ENCODE measurements around the gene SLC7A11.
A peak's percentile ranks its signal among the peaks of the same experiment; 100 is the strongest.

The SLC7A11 gene

DNA sequence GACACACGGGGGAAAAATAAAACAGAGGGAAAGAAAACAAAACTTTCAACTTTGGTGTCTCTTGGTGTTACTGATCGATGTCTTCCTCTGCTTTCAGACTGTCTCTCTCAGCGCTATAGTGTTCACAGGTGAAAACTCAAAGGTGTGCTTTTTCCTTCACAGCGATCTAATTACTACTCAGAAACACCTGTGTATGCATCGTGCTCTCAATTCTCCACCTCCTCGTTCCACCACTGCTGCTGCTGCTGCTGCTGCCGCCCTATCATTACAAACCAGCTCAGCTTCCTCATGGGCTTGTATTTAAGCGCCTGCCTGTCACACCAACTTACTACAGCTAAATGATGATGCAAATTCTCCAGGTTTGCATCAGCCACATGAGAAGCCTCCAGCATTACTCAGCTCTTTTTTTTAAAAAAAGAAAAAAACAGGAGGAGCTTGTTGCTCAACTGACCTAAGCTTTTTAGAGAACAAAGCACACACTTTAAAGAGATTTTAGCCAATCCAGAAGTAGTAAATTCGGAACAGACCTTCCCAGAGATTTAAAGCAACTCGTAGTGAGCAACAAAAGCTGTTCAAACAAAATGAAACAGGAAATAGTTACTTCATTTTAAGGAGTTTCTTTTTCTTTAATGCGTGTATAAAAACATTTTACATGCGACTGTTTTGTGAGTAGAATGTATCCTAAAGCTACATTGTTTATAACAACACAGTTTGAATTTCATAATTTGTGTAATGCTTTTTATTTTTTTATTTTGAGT lies at the start of gene SLC7A11:
Gene SLC7A11 (minus strand): TSS at position 274 of the 758 bp plus-strand sequence. CDS start 280 bp downstream, outside the sequence.
- DNase-seq (ENCODE audit: low read depth): peak; percentile 99

DNA sequence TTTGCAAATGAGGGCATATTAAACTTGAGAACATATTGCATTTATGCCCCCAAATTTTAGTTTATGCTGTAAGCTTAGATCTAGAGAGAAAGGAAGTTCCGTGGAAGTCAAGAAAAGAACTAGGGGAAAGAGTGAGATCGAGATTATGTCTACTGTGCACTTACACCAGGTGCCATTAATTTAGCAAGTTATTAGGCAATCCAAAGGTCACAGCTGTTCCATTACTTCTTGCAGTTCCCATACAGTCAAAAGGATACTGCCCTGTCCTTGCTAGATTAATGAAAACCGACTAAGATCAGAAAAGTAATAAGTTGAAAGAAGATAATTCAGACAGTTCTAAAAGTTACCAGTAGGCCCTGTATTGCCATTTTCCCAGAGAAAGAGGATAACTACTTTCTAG lies 49.3 kb upstream of the SLC7A11 start:
- no peak for DNase-seq (ENCODE audit: low read depth)

DNA sequence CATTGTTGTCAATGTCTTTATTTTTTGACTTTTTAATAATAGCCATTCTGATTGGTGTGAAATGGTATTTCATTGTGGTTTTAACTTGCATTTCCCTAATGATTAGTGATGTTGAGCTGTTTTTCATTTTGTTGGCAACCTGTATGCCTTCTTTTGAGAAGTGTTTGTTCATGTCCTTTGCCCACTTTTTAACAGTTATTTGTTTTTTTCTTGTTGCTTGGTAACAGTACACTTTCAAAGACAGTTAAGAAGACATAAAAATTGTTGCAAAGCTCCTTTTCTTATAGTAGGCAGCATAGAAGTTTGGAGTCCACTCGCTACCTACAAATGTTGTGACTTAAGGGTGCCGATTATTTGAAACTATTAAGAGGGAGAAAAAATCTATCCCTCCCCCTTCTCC lies 48.7 kb upstream of the SLC7A11 start:
- no peak for DNase-seq (ENCODE audit: low read depth)

DNA sequence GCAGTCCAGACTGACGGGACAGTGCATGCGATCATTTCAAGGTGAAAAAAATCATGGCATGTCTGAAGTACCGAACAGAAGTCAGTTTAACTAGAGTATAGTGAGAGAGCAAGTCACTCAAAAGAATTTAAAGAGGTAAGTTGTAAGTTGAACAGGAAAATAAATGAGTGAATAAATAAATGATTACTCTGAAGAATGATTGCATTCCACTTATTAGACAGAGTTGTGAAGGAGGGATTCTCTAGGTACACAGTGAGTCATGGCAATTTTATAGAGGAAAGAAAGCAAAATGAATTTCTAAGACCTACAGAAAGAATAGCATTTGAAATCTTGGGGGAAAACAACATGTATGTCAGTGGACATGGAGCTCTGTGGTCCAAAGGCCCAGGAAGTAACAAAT lies 37.1 kb upstream of the SLC7A11 start:
- no peak for DNase-seq (ENCODE audit: low read depth)

DNA sequence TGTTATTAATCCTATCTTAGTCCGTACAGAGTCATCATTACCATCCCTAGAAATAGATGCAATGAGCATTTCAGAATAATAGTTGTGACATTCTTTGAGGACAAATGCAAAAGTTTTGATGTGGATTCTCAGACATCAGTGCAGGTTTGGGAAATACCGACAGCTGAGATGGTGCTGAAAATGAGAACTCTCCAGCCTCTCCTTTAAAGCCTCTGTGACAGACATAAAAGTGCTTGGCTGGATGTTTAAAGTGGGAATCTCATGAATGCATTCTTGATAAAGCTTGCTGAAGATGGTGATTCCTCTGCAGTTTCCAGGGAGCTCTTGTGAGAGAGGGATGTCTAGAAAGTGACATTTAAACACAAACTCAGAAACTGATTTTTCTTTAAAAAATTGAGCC lies 35.0 kb upstream of the SLC7A11 start:
- DNase-seq (ENCODE audit: low read depth): no peak

DNA sequence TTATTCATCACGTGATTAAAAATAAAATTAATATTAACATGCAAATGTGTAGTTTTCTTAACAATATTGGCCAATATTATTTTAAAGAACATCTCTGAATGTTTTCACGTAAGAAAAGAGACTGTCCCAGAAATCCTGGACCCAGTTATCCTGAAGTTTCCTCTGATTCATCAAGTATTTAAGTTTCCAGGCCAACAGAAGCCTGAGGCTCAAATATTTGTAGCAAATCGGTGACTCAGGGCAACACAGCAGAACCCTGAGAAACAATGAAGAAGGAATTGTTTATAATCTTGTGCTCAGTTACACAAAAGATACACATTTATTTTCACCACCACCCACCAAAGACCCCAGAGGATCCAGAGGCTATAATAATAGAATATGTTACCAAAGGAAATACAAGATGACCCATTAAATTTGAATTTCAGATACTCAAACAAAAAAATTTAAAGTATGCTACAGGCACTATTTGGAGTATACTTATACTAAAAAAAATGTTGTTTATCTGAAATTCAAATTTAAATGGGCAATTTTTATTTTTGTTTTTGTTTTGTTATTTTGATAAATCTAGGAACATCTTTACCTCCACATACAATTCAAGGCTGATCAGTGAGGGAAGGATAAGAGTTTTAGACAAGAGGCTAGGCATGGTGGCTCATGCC lies 33.9 kb upstream of the SLC7A11 start:
- peak; percentile 75 for DNase-seq (ENCODE audit: low read depth)

DNA sequence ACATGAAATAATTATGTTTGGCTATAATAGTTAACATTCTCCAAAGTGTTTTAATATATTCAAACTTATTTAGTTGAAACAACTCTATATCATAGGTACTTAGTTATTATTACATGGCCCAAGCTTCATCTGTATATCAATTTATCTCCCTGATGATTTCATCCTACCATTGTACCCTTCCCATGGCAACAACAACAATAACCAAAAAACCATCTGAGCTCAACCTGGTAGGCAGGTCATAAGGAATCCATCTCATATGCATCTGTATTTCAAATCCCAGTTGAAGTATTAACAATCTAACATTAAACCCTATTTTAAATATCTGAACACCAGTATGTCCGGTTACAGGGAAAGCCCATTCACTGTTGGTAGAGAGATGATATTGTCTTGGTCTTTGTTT lies 33.1 kb upstream of the SLC7A11 start:
- no peak for DNase-seq (ENCODE audit: low read depth)

DNA sequence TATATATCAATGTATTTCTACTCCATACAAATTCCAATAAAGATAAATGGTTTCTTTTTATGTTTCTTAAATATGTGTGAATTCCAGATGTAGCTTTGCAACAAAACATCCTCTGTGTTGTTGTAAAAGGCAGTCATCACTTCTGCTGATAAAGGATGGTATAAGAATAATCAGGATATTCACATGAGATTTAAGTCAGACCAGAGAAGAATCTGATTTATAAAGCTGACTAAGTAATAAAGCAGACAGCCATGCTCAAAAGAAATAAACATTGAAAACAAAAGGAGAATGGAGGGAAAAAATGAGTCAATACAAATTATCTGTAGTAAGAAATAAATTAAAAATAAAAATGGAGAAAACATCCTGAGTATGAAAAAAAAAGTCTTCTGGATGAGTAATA lies 27.0 kb upstream of the SLC7A11 start:
- DNase-seq (ENCODE audit: low read depth): no peak

DNA sequence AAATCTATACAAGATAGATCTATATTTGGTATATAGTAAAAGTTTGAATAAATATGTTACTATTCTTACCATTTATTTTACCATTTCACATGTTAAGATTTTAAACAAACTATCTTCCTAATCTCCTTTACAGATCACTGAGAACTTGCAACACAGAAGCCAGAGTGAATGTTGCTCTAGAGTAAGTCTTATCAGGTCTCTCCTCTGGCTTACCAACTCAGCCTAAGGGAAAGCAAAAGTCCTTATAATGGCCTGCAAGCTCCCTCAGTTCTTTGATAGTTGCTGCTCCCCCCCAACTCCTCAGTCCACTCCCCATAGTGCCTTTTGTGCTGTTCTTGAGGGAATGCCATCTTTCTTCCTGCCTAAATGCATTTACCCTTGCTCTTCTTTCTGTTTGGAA lies 25.7 kb upstream of the SLC7A11 start:
- no peak for DNase-seq (ENCODE audit: low read depth)

DNA sequence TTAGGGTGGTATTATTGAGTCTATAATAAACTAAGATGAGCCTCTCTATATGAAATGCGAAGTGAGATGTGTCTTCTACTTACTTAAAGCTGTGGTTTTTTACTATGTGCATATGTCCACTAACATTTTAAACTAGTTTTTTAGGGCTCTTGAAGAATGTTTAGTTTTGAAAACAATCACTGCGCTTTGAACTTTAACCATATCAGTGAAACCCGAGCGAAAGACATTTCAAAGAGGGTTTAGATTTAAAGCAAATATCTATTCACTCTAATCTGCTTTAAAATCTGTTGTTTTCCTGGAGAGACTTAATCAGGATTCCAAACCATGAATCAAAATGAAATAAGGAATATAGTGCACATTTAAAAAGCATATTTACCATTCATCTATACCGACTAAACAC lies 24.8 kb upstream of the SLC7A11 start:
- DNase-seq (ENCODE audit: low read depth): no peak

DNA sequence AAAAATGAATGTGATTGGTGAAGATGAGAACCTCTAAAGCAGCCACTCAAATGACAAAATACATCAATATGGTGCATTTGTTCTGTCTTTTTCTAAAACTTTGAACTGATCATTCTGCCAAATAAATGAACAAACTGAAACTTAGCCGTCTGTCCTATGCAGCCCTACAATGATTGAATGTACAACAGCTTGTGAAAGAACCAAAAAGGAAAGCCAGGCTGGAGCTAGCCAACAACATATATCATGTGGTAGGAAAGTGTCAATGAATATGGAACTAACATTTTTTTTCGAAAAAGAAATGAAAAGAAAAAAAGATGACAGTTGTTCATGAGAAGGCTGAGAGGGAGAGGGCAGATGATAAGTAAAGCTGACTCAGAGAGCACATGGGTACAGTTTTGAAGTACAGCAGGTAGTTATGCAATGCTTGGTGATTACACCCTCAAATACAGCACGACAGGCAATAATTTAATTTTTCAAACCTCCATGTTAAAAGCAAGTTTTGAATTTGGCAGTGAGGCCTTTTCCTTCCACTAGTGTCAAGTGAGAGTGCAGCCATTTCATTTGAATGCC lies 21.2 kb upstream of the SLC7A11 start:
- DNase-seq (ENCODE audit: low read depth): no peak

DNA sequence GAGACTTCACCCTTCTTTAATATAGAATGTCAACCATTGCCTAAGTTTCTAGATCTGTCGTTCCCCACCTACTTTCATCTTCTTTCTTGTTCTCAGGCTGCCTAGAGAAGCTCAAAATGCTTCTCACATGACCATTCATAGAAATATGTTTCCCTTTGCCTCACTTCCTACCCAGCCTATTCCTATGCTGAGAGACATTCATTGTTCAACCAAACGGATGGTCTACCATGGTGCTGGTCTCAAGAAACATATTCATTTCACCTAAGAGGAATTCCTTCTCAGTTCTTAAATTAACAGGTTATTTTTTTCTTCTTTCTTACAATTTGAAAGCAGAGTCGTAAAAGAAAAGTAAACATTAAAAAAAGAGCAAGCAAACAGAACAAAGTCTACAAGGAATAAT lies 20.3 kb upstream of the SLC7A11 start:
- DNase-seq (ENCODE audit: low read depth): no peak

DNA sequence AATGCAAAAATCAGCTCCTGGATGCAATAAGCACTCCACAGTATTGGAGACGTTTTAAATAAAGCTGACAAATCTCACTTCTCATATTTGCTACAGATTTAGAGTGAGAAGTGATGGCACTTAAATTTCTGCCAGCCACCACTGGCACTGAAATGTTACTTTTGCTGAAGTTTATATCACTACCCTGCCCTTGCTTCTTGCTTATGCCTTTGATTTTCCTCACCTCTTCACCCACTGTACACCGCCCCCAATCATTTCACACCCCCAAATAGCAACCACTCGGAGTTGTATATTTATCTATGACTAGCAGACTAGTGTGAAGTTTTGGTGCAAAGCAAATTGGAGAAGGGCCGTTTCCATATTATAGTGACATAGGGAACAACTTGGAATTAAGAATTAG lies 19.9 kb upstream of the SLC7A11 start:
- DNase-seq (ENCODE audit: low read depth): no peak

DNA sequence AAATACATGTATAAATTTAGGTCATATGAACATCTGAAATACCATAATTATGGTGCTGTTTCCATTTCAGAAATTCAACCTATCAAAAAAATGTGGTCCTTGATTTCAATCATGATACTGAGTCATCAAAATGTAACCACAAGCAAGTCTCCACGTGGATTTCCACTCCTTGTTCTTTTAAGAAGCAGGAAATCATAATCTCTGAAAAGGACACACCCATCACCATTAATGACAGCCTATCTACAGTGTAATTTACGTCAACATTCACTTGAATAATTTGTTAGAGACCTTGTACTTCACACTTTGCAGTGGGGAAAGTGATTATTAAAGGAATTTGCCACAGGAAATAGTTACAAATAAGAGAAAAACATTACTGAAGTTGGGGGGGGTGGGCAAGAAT lies 17.7 kb upstream of the SLC7A11 start:
- DNase-seq (ENCODE audit: low read depth): no peak

DNA sequence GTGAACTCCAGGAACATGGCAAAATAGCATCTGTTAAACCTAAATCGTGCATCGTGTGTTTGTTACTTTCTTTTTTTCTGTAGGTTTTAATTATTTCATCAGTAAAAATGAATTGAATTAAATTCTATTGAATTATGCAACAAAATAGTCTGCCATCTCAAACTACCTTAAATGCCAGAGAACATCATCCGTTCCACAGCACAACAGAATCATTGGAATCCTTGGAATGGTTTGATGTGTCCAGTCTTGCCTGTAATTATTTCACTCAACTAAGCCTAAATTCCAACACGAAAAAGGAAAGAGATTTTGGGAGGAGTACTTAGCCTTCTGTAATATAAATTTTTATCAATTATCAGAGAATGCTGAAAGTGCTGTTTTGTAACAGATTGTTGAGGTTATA lies 17.1 kb upstream of the SLC7A11 start:
- no peak for DNase-seq (ENCODE audit: low read depth)

DNA sequence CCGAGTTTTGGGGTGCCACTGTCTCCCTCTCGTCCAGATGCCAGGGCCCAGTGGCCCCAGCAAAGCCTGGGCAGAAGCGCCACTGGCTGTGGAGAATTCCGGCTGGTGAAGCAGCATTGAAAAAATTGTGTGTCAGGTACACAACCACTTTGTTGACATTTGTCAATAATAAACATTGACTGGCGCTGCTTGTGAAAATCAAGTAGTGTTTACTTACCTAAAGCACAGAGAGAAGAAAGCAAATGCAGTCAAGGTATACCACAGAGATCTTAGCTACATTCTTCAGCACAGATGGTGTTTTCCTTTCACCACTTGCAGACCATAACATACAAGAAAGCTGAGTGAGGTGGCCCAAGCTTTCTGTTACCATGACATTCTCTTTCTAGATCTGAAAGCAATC lies 14.5 kb upstream of the SLC7A11 start:
- DNase-seq (ENCODE audit: low read depth): no peak

DNA sequence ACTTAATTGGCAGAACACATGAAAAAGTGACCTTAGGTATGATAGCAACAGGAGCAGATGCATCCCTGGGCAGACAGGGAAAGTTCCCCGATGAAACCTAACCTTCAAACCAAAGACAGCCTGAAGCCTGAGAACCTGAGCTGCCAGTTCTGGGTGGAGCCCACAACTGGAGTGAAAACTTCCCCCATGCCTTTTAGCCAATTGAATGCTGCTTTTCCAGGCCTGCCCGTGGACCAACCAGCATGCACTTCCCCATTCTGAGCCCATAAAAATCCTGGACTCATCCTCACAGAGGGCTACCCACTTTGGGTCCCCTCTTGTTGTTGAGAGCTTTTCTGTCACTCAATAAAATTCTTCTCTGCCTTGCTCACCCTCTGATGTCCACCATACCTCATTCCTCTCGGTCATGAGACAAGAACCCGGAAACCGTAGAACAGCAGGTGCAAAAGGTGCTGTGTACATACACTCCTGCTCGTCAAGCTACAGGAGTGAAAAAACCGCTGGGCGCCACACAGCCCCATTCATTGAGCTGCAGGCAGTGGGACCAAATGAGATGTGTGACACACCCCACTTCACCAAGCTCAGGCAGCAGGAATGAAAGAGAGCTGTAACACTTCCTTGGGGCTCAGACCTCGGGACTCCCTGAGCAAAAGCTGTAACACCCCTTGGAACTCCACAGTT lies 13.9 kb upstream of the SLC7A11 start:
- no peak for DNase-seq (ENCODE audit: low read depth)

DNA sequence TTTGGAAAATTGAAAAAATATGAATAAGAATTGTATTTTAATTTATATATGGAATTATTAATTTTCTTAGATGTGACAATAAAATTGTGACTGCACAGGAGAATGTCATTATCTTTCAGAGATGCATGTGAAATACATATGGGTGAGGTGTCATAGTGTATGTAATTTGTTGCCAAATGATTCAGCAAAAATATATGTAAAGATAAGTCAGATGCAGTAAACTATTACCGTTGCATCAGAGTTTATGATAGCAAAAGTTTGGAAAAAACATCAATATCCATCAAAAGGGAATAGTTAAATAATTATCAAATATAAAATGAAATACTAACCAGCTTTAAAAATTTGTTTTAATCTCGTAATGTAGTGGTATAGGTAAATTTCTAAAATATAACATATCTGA lies 10.4 kb upstream of the SLC7A11 start:
- DNase-seq (ENCODE audit: low read depth): no peak

DNA sequence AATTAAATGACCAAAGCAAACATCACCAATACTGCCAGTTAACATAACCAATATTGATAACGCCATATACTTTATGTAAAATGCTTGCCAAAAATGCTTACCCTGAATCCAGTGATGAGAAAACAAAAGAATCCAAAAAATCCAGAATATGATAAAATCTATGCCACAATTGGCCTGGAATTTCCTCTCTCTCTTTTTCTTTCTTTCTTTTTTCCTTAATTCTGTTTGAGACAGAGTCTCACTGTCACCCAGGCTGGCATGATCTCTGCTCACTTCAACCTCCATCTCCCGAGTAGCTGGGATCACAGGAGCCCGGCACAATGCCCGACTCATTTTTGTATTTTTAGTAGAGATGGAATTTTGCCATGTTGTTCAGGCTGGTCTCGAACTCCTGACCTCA lies 9.8 kb upstream of the SLC7A11 start:
- no peak for DNase-seq (ENCODE audit: low read depth)

DNA sequence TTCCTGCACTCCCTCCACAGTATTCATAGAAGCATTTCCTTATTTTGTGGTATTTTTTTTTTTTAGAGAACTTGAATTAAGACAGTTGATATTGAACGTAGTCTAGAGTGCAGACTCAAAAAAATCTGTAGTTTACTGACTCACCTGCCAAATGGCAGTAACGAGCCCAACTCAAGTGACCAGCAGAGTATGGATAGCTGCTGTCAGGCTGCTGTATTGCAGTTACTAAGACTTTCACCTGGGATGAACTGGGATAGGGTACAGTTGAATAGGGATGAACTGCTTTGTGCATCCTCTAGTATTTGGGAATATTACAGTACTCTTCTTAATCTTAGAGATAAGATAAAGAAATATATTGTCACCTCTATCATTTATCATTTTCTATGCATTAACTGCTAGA lies 7.0 kb upstream of the SLC7A11 start:
- no peak for DNase-seq (ENCODE audit: low read depth)

DNA sequence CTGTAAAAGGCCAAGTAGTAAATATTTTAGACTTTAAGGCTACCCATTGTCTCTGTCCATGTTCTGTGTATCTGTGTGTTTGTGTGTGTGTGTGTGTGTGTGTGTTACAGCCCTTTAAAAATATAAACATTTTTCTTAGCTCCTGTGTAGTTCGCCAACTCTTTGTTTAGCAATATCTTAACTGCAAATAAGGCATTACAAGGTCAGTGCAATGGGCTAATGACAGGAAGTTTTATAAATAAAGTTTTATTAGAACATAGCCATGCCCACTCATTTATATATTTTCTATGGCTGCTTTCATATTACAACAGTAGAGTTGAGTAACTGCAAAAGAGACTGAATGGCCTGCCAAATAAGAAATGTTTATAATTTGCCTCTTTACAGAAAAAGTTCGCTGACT lies 5.9 kb upstream of the SLC7A11 start:
- no peak for DNase-seq (ENCODE audit: low read depth)

DNA sequence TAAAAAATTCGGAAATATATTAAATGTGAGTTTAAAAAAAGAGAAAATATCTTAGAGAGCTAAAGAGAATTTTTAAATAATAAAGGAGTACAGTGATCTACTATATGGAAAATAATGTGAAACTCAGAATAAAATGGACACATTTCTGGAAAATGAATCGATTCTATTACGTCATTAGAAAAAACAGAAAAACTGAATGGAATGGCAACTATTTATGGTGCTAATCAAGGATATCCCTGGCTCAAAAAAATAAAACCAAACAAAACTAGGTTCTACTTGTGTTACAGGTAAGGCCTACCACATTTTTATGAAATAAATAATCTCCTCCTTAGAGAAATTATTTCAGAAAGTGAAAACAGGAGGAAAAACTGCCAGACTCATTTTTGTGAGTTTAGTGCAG lies 5.5 kb upstream of the SLC7A11 start:
- no peak for DNase-seq (ENCODE audit: low read depth)

DNA sequence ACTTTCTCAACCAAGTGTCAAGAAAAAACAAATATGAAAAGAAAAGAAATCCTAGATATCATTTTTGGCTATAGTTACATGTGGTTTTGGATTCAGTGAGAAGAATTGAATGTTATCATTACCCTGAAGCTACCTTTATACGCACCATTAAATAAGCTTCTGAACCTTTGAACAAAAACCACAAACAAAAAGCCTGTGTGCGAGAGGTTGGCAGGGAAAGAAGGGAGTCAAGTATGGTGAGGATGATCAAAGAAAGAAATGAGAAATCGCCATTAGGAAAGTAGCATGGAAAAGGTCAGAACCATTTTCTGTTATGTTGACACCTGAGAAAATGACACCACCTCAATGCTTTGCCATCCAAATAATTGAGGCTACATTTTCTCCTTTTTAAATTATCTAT lies 1.2 kb upstream of the SLC7A11 start:
- DNase-seq (ENCODE audit: low read depth): no peak

Measured in fibroblast of the conjunctiva (primary cell).